C4-2B (cell line): ENCODE data around the gene ABTB1.

Experiments
- CTCF ChIP-seq: fragments of 450-650 bp; conservative IDR thresholded peaks from 2 replicates; pipeline ENCODE4 v1.5.1; 2017; ENCODE audit warnings: mild to moderate bottlenecking
- ZFX ChIP-seq: fragments of 450-650 bp; IDR thresholded peaks from 2 replicates; pipeline ENCODE4 v1.6.1; 2017

GRCh38 chr3:127671523-127672428, 976 bp upstream of the ABTB1 start:
- TF ChIP-seq CTCF (no peak), ZFX (no peak)
